OCI-LY1 (cell line): ENCODE data around the gene SDK1.

Source experiments
- CTCF ChIP-seq: fragments of 200-600 bp; sonication (generic), shearing (Covaris generic); IDR thresholded peaks from 2 replicates; pipeline ENCODE4 v1.5.1; 2017; ENCODE audit warnings: mild to moderate bottlenecking, antibody characterized with exemption, low read length, moderate library complexity, mixed read lengths
- EZH2 ChIP-seq: fragments of 200-600 bp; sonication (generic), shearing (Covaris generic); IDR thresholded peaks from 2 replicates; pipeline ENCODE4 v1.8.0; 2017; ENCODE audit warnings: borderline replicate concordance, mixed run types, mild to moderate bottlenecking, antibody characterized with exemption, low read length, moderate library complexity, mixed read lengths

GRCh38 chr7:4272141-4272540 is 971.1 kb downstream of the SDK1 start:
- TF ChIP-seq CTCF (no peak), EZH2 (no peak)
